Epidermal melanocyte (primary cell): ENCODE results near the gene TEX261.

ENCODE experiments used
- DNase-seq: peaks from one replicate; pipeline ENCODE4 v3.0.0; 2011; ENCODE audit warnings: low spot score; ENCODE audit not compliant: insufficient read length

Gene TEX261

DNA sequence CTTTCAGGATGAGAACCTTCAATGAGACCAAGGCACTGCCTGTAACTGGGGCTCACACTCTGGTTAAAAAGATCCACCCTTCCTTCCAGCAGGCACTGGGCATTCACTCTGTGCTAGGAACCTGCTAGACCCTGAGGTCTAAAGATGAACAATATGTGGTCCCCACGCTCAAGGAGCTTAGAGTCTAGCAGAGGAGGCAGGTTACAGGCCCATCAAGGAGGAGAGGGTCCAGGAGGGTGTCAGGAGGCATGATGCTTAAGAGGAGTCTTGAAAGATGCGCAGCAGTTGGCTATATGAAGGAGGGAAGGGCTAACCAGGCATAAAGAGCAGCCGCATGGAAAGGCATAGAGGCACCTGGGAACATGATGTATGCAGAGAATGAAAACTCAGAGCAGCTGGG is 11.7 kb downstream of the TEX261 start:
- DNase-seq = no peak

DNA sequence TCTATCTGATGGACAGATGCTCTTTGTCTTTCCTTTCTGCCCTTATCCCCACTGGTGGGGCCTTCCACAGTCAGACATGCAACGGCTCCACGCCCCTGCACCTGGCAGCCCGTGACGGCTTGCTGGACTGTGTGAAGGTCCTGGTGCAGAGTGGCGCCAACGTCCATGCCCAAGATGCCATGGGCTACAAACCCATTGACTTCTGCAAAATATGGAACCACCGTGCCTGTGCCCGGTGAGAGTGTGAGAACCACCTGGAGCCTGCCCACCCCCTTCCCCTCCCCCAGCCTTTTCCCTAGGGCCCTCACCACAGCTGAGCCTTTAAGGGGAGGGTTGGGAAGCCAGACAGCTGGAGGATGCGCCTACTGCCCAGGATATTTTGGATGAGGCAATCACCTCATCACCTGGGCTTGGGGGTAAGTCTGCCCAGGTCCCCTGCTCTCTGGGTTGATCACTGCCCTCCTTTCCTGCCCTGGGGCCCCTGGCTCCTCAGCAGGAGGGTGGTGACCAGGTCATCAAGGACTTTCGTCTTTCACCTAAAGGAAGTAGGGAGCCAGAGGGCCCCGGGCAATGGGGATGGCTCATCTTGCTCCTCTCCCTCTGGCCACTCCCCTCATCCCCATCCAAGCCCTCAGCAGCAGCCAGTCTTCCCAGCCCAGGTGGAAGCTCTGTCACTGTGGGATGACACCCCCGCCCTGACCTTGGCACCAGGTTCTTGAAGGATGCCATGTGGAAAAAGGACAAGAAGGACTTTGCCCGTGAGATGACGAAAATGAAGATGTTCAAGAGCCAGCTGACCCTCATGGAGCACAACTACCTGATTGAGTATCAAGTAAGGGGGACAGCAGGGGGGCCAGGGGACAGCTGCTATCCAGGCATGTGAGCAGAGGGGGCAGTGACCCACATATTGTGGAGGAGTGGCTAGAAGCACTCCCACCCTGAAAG is 12.5 kb downstream of the TEX261 start:
- no peak for DNase-seq

DNA sequence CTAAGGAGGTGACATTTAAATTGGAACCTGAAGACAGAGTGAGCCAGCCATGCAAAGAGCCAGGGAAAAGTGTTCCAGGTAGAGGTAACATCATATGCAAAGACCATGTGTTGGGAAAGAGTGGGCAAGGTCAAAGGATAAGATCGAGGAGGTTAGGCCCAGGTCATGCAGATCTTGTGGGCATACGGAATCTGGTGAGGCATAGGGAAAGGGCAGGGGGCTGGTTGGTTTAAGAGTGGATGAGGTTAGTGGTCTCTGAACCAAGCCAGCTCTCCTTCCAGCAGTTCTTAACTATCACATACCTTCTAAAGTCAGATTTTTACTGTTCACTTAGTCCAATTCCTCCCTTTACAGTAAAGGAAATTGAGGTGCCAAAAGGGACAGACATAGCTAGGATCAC is 13.3 kb downstream of the TEX261 start:
- no peak for DNase-seq

DNA sequence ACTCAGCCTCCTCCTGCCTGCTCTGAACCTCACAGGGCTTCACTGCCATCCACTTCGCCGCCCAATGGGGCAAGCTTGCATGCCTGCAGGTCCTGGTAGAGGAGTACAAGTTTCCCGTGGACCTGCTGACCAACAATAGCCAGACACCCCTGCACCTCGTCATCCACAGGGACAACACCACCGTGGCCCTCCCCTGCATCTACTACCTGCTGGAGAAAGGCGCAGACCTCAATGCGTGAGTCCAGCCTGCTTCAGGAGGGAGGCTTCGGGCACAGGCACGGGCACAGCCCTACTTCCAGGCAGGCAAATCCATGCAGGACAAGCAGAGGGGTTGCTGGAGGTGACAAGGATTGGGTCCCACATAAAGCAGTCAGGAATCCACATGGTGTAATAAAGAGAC is 15.0 kb downstream of the TEX261 start:
- DNase-seq = no peak

DNA sequence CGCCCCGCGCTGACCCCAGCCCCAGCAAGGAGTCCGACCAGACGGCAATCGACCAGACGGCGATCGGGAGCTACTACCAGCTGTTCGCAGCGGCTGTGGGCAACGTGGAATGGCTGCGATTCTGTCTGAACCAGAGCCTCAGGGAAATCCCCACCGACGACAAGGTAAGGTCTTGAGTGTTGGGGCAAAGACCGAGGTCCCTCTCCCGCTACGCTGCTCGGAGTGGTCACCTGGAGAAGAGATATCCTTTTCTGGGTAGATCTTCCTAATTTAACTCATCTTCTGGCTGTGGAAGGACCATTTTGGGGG is 15.5 kb downstream of the TEX261 start:
- DNase-seq = no peak

DNA sequence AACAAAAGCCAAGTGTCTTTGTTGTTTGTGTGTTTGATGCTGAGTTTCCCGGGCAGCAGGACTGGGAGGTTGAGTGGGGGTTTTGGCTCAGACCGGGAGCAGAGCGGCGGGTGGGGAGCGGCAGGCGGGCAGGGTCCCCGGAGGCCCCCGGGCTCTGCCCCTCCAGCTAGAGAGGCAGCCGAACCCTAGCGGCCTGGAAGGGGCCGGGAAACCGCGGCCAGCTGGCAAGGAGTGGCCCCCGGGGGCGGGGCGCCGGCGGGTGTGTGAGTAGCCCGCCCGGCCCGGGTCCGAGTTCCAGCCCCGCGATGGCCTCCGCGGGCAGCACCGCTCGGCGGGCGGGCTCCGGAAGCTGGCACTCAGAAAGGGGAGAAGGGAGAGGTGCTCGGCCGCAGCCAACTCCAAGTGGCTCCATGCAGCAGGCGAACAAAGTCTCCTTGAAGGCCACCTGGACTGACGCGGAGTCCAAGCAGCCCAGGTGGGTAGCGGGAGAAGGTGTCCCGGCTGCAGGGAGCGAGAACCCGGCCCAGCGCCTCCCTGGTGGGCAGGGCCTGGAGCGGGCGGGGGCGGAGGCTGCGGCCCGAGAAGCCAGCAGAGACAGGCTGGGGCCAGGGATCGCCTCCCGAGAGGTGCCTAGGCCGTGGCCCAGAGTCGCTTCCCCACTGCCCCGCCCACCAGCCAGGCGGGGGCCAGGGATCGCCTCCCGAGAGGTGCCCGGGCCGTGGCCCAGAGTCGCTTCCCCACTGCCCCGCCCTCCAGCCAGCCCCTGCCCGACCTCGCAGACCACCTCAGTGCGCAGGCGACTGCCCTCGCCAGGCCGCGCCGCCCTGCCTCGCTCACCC is 16.1 kb downstream of the TEX261 start, which contains the start of gene ANKRD53:
ANKRD53 (plus strand) TSS at position 290 of the 839 bp plus-strand sequence; CDS start at position 306, 16 bp downstream.
- DNase-seq = no peak

DNA sequence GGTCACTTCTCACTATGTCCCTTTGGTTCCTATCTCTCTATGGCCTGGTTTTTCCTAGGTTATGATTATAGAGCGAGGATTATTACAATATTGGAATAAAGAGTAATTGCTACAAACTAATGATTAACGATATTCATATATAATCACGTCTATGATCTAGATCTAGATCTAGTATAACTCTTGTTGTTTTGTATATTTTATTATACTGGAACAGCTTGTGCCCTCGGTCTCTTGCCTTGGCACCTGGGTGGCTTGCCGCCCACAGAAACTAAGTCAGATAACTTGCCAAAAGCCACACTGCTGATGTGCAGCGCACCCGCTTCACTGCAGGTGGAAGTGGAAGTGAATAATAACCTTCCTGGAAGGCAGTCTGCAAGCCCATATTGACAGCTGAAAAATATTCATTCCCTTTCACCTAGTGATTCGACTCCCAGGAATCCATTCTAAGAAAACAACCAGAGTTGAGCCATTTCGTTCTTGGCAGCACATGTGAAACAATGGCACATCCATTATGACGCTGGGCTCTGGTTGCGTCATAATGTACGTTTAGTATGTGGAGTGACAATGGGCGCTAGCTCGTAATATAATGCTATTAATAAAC is 17.0 kb downstream of the TEX261 start:
- DNase-seq = no peak

DNA sequence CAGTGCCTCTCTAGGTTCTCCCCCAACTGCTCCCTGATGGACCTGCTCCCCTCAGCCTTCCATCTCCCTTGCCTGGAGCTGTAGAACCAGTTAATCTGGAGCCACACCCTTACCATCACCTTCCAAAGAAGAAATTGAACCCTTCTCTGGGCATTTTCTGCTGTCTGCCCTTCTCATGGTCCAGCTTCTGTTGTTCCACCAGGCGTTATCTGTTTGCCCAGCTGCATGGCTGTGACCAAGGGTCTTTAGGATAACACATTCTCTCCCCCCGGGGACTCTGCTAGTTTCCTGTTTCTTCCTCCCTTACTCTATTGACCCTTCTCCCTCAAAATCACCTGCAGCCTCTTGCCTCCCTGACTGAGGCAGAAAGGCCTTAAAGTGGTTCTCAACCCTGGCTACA is 19.4 kb downstream of the TEX261 start:
- no peak for DNase-seq

DNA sequence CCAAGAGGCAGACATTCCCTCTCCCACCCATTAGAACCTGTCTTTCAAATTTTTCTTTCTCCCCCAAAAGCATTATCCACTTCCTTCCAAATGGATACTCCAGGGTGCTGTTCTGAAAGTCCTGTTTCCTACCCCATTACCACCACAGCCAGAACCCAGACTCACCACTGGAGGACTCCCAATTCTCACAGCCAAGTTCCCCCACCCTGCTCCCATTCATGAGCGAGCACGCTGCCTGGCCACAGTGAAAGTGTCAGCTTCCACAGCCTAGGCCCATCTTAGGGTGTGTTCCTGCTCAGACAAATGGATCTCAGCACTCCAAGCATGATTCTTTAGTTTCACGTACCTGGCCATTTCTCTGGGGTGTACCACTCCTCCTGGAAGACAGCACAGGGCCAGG is 20.1 kb downstream of the TEX261 start:
- DNase-seq = no peak

DNA sequence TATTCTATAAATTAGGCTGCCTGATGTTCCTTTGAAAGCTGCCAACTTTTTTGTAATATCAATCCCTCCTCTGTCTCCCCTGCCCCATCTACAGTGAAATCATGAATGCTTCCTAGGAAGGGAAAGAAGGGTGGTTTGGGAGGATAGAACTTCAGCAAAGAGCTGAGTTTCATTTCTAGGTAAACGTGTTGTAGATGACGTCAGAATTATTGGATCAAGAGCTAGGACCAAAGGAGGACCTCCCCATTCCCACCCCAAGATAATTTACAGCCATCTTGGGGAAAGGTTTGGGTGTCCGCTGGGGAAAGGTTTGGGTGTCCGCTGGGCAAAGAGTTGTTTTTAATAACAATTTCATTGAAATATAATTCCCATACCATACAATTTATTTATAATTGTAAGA is 27.5 kb downstream of the TEX261 start:
- DNase-seq = no peak

DNA sequence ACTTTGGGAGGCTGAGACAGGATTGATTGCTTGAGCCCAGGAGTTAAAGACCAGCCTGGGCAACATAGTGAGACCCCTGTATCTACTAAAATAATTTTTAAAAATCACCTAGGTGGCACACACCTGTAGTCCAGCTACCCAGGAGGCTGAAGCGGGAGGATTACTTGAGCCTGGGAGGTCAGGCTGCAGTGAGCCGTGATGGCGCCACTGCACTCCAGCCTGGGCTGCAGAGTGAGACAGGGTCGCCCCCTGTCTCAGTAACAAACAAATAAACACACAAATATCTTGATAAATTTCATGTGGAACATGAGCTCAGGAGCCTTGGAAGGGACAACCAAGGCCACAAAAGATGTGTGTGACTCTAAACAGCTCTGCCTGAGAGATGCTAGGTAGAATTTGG is 28.0 kb downstream of the TEX261 start:
- DNase-seq = no peak

DNA sequence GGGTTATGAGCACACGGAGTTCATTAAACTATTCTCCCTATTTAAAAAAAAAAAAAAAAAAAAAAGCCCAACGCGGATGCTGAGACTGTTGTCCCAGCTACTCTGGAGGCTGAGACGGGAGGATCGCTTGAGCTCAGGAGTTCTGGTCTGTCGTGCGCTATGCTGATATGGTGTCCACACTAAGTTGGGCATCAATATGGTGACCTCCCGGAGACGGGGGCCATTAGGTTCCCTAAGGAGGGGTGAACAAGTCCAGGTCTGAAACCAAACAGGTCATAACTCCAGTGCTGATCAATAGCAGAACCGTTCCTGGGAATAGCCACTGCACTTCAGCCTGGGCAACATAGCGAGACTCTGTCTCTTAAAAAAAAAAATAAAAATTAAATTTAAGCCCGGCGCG is 29.2 kb downstream of the TEX261 start:
- DNase-seq = no peak

DNA sequence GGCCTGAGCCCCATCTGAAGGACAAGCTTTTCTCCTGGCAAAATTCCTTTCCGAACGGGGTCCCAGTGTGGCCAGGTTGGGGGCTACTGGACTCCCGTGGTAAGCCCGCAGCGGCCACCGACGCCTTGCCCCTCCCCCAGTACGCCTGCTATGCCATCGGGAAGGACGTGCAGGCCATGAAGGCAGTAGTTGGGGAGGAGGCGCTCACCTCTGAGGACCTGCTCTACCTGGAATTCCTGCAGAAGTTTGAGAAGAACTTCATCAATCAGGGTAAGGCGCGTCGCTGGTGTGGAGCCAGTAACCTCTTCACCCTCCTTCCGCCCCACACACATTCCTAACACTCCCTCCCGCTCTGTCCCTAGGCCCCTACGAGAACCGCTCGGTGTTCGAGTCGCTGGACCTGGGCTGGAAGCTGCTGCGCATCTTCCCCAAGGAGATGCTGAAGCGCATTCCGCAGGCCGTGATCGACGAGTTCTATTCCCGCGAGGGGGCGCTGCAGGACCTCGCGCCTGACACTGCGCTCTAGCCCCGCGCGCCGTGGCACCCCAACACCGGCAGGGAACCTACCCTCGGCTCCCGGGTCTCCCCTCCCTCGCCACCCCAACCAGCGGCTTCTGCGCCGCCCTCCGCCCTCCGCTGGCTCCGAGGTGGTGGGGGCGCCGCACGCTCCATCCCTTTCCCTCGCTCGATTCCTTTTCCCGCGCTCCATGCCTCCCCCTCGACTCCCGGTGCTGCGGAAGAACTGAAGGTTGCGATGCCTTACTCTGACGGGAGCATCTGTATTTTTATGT is 29.9 kb downstream of the TEX261 start:
- peak; percentile 61 for DNase-seq

DNA sequence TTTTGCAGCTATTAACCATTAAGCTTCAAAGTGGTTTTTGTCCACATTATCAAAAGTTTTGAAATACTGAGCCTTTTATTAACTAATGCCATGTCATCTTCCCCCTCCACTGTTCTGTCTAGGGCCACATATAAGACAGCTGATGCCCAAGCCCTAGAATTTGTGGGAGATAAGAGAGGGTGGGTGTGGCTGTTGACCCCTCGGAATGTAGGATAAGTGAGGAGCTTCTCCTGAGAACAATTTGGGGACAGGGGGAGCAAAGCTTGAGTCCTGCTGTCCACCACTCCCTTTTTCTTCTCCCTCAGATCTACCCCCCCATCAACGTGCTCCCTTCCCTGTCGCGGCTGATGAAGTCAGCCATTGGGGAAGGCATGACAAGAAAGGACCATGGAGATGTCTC is 30.5 kb downstream of the TEX261 start:
- no peak for DNase-seq

DNA sequence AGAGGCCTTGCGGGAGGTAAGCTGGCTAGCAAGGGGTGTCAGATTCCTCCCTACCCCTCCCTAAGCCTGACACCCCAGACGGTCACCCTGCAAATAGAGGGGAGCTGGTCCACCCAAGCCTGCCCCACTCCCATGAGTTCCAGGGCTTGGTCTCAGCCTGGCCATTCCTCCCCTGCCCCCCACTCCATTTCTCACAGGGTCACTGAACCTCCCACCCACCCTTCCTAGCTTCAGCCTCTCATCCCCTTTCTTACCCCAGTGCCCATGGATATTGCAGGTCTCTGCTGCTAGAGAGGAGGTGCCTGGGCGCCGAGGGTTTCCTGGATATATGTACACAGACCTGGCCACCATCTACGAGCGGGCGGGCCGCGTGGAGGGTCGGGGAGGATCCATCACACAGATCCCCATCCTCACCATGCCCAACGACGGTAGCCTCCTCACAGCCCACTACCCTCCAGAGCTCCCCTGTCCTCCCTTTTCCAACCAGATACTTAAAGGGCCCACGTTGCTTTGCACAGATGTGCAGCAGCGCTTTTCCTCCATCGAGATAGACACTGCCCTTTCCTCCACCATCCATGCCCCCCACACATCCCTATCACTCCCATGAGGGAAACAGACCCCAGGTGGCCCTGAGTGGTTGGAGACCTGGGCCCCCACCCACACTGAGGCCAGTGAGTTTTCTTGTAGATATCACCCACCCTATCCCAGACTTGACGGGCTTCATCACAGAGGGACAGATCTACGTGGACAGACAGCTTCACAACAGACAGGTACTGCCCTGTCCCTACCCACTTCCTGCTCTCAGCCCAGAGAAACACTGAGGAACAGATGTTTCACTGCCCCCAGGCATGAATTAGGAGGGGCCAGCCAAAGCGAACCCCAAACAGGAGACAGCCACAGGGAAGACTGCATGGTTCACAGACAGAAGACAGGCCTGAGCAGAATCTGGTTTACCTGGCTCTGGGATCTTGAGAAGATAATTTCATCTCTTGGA is 31.5 kb downstream of the TEX261 start:
- DNase-seq = no peak

DNA sequence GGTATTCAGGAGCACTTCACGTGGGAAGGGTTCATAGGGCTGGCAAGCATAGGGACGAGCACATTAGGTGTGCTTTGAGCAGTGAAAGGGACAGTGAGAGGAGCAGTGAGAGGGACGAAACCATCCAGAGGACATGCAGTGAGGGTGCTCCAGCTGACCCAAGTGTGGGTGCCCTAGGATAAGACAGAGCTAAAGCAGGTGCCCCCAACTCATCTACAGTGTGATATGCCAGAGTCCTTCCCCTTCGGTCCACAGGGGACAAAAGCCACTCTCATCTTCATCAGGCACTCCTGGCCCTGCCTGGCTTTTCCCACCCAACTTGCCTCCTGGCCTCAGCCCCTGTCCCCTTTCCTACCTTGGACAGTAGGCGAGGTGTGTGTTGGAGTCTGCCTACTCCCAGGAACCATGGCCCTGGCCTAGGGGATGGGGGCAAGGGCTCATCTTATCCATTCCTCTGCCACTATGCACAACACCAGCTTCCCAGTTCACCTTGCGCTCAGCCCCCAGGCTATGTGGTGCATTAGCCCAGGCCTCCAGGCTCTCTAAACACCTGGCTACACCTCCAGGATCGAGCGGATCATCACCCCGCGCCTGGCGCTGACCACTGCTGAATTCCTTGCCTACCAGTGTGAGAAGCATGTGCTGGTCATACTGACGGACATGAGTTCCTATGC is 32.3 kb downstream of the TEX261 start:
- DNase-seq = no peak

DNA sequence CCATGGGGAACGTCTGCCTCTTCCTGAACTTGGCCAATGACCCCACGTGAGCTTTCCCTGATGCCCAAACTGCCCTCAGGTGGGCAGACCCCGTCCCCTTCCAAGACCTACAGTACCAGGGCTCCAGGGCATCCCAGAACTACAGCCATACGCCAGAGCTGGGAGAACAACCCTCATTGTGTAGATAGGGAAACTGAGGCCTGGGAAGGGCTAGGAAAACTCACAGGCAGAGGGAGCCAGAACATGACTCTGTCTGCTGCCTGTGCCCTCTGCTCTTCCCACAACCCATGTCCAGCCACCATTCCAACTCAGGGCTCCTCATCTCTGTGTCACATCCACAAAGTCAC is 33.1 kb downstream of the TEX261 start:
- no peak for DNase-seq

DNA sequence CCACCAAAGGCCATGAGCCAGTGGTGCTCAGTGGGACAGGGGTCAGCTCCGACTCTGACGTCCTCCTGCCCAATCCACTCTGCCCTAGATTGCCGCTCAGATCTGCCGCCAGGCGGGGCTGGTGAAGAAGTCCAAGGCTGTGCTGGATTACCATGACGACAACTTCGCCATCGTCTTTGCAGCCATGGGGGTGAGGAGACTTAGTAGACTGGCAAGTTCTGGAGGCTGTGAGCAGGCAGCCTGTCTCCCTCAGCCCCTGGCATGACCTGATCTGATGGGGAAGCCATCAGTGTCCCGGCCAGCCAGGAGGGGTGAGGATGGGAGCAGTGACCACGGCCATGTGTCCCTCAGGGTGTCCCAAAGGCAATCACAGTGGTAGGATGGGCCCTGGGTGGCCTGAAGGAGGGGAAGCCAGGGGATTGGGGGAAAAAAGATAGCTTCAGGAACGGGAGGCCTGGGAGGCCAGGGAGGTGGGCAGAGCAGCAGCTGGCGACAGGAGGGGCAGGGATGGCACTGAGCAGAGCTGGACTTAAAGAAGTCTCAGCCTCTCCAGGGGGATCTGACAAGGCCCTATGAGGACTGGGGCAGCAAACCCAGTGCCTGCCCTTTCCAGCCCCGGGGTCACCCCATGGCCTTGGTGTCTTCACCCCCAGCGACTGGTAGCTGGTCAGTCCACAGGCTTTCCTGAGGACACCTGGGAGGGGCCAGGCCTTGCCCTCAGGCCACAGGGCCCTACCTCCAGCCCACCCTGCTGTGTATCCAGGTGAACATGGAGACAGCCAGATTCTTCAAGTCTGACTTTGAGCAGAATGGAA is 33.6 kb downstream of the TEX261 start:
- DNase-seq = no peak
